ENCODE results near the gene RNF10.

RNF10 gene

DNA sequence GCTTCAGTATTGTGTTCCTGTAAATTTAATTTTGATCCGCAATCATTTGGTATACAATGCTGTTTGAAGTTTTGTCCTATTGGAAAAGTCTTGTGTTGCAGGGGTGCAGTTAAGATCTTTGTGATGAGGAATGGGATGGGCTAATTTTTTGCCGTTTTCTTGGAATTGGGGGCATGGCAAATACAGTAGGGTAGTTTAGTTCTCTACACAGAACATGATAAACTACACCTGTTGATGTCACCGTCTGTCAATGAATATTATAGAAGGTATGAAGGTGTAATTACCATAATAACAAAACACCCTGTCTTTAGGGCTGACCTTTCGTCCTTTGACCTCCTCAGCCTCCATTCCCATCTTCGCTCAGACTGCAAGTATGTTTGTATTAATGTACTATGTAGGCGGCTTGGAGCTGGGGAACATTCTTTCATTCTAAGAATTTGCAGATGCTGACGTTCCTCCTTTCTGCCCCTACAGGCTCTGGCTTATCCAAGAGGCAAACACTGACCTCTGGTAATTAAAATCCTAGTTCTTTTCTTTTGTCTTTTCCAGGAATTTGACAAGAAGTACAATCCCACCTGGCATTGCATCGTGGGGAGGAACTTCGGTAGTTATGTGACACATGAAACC, 36.5 kb upstream of the RNF10 start:
- TF ChIP-seq, protein P1, sequence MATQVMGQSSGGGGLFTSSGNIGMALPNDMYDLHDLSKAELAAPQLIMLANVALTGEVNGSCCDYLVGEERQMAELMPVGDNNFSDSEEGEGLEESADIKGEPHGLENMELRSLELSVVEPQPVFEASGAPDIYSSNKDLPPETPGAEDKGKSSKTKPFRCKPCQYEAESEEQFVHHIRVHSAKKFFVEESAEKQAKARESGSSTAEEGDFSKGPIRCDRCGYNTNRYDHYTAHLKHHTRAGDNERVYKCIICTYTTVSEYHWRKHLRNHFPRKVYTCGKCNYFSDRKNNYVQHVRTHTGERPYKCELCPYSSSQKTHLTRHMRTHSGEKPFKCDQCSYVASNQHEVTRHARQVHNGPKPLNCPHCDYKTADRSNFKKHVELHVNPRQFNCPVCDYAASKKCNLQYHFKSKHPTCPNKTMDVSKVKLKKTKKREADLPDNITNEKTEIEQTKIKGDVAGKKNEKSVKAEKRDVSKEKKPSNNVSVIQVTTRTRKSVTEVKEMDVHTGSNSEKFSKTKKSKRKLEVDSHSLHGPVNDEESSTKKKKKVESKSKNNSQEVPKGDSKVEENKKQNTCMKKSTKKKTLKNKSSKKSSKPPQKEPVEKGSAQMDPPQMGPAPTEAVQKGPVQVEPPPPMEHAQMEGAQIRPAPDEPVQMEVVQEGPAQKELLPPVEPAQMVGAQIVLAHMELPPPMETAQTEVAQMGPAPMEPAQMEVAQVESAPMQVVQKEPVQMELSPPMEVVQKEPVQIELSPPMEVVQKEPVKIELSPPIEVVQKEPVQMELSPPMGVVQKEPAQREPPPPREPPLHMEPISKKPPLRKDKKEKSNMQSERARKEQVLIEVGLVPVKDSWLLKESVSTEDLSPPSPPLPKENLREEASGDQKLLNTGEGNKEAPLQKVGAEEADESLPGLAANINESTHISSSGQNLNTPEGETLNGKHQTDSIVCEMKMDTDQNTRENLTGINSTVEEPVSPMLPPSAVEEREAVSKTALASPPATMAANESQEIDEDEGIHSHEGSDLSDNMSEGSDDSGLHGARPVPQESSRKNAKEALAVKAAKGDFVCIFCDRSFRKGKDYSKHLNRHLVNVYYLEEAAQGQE (IDR thresholded peaks at IDR 0.05; ENCODE audit: insufficient read depth in 1 of 2, low read depth in 2 of 2, low read length in 2 of 2) = no peak
- no peak for TF ChIP-seq POLR2AphosphoS5 (IDR thresholded peaks at IDR 0.05; ENCODE audit: low read depth, low read length)
- no peak for TF ChIP-seq FOXP2 (optimal IDR thresholded peaks at IDR 0.05; ENCODE audit: borderline replicate concordance, extremely low read depth, extremely low read length, insufficient read depth)
- TF ChIP-seq TAF1 (IDR thresholded peaks at IDR 0.05; ENCODE audit: borderline replicate concordance, insufficient read depth, low read length) = no peak
- TF ChIP-seq SIN3A (IDR thresholded peaks at IDR 0.05; ENCODE audit: borderline replicate concordance, insufficient read depth, low read length) = no peak

DNA sequence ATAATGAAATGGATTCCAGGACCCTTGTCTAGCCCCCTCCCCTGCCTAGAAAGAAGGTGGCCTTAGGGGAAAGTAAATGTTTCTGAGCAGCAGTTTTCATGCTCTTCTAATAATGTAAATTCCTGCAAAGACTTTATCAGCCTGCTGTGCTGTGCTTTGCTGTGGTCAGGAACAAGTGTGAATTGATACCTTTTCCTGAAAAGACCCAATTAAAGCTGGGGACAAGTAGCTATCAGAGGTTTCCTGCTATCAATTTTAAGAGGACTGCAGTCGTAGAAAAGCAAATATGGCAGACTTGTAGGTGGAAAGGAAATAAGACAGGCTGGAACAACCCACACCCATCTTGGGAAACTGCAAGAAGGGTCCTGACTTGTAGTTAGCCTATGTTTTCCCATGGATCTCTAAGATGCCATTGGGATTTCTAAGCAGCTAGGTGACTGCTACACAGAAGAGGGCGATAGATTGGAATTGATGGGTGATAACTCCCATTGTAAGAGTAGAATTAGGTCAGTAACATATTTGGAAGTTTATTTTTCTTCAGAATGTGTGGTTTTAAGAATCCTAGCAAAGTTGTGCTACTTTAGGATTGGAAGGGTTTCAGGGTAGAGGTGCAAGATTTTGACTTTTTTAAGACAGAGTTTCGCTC, 35.2 kb upstream of the RNF10 start:
- TF ChIP-seq, protein P1 (IDR thresholded peaks at IDR 0.05; ENCODE audit: insufficient read depth in 1 of 2, low read depth in 2 of 2, low read length in 2 of 2) = no peak
- TF ChIP-seq FOXP2 (optimal IDR thresholded peaks at IDR 0.05; ENCODE audit: borderline replicate concordance, extremely low read depth, extremely low read length, insufficient read depth) (no peak), TAF1 (IDR thresholded peaks at IDR 0.05; ENCODE audit: borderline replicate concordance, insufficient read depth, low read length) (no peak)

DNA sequence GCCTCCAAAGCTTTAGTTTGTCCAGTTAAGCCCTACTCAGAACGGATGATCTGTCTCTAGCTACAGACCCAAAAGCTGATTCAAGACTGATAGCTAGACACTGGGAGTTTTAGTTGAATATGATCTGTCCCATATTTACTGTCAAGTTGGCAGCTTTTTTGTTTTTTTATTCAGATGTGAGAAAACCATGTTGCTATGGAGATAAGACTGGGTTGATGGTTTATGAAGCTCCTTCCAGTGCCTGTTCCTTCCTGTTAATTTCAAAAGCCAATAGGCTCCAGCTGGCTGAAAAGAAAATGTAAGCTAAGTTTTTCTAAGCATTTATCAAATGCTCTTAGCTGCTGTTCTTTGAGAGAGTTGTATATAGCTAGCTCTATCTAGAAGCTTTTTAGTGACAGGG, 33.6 kb upstream of the RNF10 start:
- TF ChIP-seq SIN3A (IDR thresholded peaks at IDR 0.05; ENCODE audit: borderline replicate concordance, insufficient read depth, low read length) (no peak), FOXP2 (optimal IDR thresholded peaks at IDR 0.05; ENCODE audit: borderline replicate concordance, extremely low read depth, extremely low read length, insufficient read depth) (no peak), TAF1 (IDR thresholded peaks at IDR 0.05; ENCODE audit: borderline replicate concordance, insufficient read depth, low read length) (no peak), POLR2AphosphoS5 (IDR thresholded peaks at IDR 0.05; ENCODE audit: low read depth, low read length) (no peak)
- TF ChIP-seq, protein P1 (IDR thresholded peaks at IDR 0.05; ENCODE audit: insufficient read depth in 1 of 2, low read depth in 2 of 2, low read length in 2 of 2) = no peak

DNA sequence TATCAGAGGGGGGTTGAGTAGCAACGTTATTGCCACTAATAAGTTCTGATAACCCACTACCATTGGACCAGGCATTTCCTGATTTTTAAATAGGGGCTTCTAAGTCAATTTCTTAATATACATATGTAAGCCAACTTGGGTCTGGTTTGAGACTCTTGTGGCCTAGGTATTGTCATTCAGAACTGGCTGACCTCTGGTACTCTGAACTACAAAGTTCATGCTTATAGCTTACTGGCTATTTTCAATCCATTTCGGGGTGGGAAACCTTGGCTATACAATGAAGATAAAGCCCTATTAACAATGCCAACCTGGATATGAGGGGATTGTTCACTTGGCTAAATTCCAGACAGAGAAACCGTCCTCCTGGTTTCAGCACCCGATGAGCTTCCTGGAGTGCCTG, 29.6 kb upstream of the RNF10 start:
- TF ChIP-seq TAF1 (IDR thresholded peaks at IDR 0.05; ENCODE audit: borderline replicate concordance, insufficient read depth, low read length) (no peak), POLR2AphosphoS5 (IDR thresholded peaks at IDR 0.05; ENCODE audit: low read depth, low read length) (no peak), FOXP2 (optimal IDR thresholded peaks at IDR 0.05; ENCODE audit: borderline replicate concordance, extremely low read depth, extremely low read length, insufficient read depth) (no peak), SIN3A (IDR thresholded peaks at IDR 0.05; ENCODE audit: borderline replicate concordance, insufficient read depth, low read length) (no peak)
- TF ChIP-seq, protein P1 (IDR thresholded peaks at IDR 0.05; ENCODE audit: insufficient read depth in 1 of 2, low read depth in 2 of 2, low read length in 2 of 2) = no peak
